ENCODE results near the gene ACAA2.
A peak's percentile ranks its signal among the peaks of the same experiment; 100 is the strongest.

The ACAA2 gene

DNA sequence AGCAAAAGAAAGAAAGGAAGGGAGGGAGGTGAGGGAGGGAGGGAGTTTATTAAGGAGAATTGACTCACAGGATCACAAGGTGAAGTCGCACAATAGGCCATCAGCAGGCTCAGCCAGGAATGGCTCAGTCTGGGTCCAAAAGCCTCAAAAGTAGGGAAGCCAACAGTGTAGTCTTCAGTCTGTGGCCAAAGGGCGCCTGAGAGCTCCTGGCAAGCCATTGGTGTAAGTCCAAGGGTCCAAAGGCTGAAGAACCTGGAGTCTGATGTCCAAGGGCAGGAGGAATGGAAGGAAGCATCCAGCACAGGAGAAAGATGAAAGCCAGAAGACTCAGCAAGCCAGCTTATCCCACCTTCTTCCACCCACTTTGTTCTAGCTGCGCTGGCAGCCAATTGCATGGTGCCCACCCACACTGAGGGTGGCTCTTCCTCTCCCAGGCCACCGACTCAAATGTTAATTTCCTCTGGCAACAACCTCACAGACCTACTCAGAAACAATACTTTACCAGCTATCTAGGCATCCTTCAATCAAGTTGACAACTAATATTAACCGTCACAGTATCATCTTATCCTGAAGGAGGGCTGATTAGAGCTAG, 5.8 kb upstream of the ACAA2 start:
- TF ChIP-seq, protein P1, sequence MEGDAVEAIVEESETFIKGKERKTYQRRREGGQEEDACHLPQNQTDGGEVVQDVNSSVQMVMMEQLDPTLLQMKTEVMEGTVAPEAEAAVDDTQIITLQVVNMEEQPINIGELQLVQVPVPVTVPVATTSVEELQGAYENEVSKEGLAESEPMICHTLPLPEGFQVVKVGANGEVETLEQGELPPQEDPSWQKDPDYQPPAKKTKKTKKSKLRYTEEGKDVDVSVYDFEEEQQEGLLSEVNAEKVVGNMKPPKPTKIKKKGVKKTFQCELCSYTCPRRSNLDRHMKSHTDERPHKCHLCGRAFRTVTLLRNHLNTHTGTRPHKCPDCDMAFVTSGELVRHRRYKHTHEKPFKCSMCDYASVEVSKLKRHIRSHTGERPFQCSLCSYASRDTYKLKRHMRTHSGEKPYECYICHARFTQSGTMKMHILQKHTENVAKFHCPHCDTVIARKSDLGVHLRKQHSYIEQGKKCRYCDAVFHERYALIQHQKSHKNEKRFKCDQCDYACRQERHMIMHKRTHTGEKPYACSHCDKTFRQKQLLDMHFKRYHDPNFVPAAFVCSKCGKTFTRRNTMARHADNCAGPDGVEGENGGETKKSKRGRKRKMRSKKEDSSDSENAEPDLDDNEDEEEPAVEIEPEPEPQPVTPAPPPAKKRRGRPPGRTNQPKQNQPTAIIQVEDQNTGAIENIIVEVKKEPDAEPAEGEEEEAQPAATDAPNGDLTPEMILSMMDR (IDR thresholded peaks at IDR 0.05; ENCODE audit: low read depth, low read length): no peak
- Histone ChIP-seq H3K27me3 (no peaks in the 10 kb centered on the region), H3K36me3 (no peaks in the 10 kb centered on the region), H3K4me3 (ENCODE audit: low read depth, low read length) (no peak overlapping the region), H3K4me1 (no peaks in the 10 kb centered on the region), H3K9me3 (no peaks in the 10 kb centered on the region)
- no peak for DNase-seq

DNA sequence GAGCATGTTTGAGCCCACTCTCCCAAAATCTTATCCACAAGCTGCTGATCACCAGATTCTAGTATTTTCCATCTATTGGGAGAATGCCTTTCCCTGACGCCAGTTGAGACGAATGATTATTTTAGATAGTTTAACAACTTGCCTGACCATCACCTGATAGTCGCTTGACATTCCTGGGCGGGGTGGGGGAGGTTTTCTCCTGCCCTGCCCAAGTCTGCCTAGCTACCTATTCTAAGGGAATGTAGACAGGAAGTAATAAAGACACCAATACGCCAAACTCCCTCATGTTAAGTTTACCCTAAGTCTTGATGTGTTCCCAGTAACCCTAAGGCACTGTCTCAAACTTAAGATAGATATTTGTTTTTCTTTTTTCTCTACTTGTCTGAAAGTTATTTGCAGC, 4.6 kb upstream of the ACAA2 start:
- H3K27me3 ChIP-seq: no peaks in the 10 kb centered on the region
- no peaks in the 10 kb centered on the region for H3K9me3 ChIP-seq
- TF ChIP-seq, protein P1 (IDR thresholded peaks at IDR 0.05; ENCODE audit: low read depth, low read length): no peak
- H3K4me1 ChIP-seq: no peaks in the 10 kb centered on the region
- H3K36me3 ChIP-seq: no peaks in the 10 kb centered on the region
- no peak for DNase-seq
- H3K4me3 ChIP-seq (ENCODE audit: low read depth, low read length): no peak overlapping the region

DNA sequence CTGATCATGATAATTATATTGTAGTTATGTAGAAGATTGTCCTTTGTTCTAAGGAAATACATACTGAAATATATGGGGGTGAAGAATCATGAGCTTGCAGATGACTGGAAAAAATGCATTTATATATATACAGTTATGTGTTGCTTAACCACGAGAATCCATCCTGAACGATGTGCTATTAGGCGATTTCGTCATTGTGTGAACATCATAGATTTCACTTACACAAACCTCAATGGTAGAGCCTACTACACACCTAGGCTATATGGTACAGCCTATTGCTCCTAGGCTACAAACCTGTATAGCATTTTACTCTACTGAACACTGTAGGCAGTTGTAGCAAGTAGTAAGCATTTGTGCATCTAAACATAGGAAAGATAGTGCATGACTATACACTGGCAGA, 2.6 kb upstream of the ACAA2 start:
- TF ChIP-seq, protein P1 (IDR thresholded peaks at IDR 0.05; ENCODE audit: low read depth, low read length): no peak
- Histone ChIP-seq H3K36me3 (no peaks in the 10 kb centered on the region), H3K27me3 (no peaks in the 10 kb centered on the region), H3K9me3 (no peaks in the 10 kb centered on the region), H3K4me3 (ENCODE audit: low read depth, low read length) (no peak overlapping the region), H3K4me1 (no peaks in the 10 kb centered on the region)
- no peak for DNase-seq

DNA sequence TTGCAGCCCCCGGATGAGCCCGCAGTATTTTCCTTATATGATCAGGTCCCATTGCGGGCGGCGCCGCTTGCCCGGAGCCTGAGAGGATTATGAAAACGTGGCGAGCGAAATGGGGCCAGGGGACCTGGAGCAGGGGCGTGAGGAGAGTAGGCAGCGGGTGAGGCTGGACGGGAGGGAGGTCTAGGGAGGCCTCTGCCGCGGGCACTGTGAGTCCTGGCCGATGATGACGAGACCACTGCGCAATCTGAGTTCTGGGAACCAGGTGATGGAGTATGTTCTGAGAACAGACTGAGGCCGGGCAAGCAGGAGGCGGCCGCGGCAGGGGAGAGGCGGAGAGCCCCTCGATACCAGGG, 790 bp upstream of the ACAA2 start:
- Histone ChIP-seq H3K36me3 (no peaks in the 10 kb centered on the region), H3K4me1 (no peaks in the 10 kb centered on the region), H3K4me3 (ENCODE audit: low read depth, low read length) (peak overlapping the region; percentile 80), H3K27me3 (no peaks in the 10 kb centered on the region), H3K9me3 (no peaks in the 10 kb centered on the region)
- DNase-seq: peak; percentile 50
- TF ChIP-seq, protein P1 (IDR thresholded peaks at IDR 0.05; ENCODE audit: low read depth, low read length): no peak

DNA sequence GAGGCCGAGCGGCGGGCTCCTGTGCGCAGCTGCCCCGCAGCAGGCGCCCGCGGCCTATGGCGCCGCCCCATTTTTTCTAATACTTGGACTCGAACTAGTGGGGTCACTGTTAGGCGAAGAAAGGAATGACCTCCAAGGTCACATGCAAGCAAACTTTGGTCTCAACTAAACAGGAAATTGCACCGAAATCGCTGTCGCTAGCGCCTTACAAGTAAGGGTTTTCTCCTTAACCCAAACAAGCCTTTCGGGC, 339 bp downstream of the ACAA2 start:
- H3K9me3 ChIP-seq: no peaks in the 10 kb centered on the region
- DNase-seq: peak; percentile 25
- no peaks in the 10 kb centered on the region for H3K4me1 ChIP-seq
- peak overlapping the region; percentile 80 for H3K4me3 ChIP-seq (ENCODE audit: low read depth, low read length)
- H3K27me3 ChIP-seq: no peaks in the 10 kb centered on the region
- TF ChIP-seq, protein P1 (IDR thresholded peaks at IDR 0.05; ENCODE audit: low read depth, low read length): no peak
- H3K36me3 ChIP-seq: no peaks in the 10 kb centered on the region

DNA sequence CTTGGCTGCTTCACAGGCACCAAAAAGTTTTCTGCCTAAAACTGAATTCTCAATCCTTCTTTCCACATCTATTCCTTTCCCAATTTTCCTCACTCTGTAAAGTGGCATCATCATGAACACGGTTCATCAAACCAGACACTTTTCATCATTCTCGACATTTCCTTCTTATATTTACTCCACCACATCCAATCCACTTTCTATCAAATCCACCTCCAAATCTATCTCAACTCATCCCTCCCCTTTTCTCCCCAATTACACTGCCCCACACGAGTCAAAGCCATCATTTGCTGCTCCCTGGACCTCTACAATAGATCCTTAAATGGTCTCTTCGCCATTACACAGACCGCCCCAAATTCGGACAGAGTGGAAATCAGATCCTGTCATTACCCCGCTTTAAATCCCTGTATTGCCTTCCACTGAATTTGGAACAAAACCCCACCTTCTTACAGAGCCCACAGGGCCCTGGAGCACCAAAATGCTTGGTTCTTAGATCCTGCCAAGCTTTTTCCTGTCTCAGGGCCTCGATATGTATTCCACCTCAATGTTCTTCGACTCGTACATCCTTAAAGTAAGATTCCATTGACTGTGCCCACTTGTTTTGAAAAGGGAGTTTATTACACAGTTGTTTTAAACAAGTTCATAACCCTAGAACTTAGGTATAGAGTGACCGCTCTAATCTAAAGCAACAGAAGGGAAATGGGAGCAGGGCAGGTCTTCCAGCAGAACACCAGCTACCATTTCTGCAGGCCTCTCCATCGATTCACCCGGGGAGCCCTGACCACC, 856 bp downstream of the ACAA2 start:
- Histone ChIP-seq H3K4me3 (ENCODE audit: low read depth, low read length) (peak overlapping the region; percentile 80), H3K27me3 (no peaks in the 10 kb centered on the region), H3K9me3 (no peaks in the 10 kb centered on the region), H3K36me3 (no peaks in the 10 kb centered on the region), H3K4me1 (no peaks in the 10 kb centered on the region)
- DNase-seq: no peak
- TF ChIP-seq, protein P1 (IDR thresholded peaks at IDR 0.05; ENCODE audit: low read depth, low read length): no peak

Data from BE2C (cell line).